ENCODE data around the gene DNM2. TPM values are rescaled to one million over a fixed set of nuclear protein-coding genes. Genes with fewer than 3 reads are reported as not detected.
A peak's percentile ranks its signal among the peaks of the same experiment; 100 is the strongest.

DNM2 gene
- total RNA-seq (2011; cell fraction: chromatin; rRNA removed; ENCODE audit: low replicate concordance) = 612 and 1,251 TPM in 2 replicates
- total RNA-seq (2011; cell fraction: nucleolus; rRNA removed) = 540 and 557 TPM in 2 replicates
- 513 and 610 TPM in 2 replicates for total RNA-seq (2011; cell fraction: nucleoplasm; rRNA removed)
- total RNA-seq (2014; rRNA removed) (77.1 and 94.4 TPM in 2 replicates), total RNA-seq (2014; rRNA removed; fragmentation: Illumina TruSeq; extraction: Trizol) (53.2 and 53.5 TPM in 2 replicates), total RNA-seq (2015; rRNA removed; fragmentation: Illumina TruSeq; extraction: Trizol) (66.6 and 67.2 TPM in 2 replicates), total RNA-seq (2021) (153 and 161 TPM in 2 replicates), polyA plus RNA-seq (2011; rRNA removed) (72.6 and 122 TPM in 2 replicates), polyA plus RNA-seq (2014; fragmentation: Illumina TruSeq; extraction: Trizol) (93.5 and 112 TPM in 2 replicates), polyA plus RNA-seq (2014; fragmentation: Nextera tagmentation; extraction: Ambion mirVana) (1 to 10 TPM; 2.2 to 2.4 TPM), polyA plus RNA-seq (2014; rRNA removed) (88.8 and 104 TPM in 2 replicates), polyA minus RNA-seq (2011; rRNA and poly(A)+ RNA removed) (138 and 139 TPM in 2 replicates), Bru-seq, nascent RNA (percentile 70 among the genes with signal in this experiment), BruChase-seq, experiment 1, labeled RNA remaining after a 2-hour chase (percentile 75 among the genes with signal in this experiment), BruChase-seq, experiment 2, labeled RNA remaining after a 6-hour chase (percentile 77 among the genes with signal in this experiment)
- 66.0 and 77.5 TPM in 2 replicates for polyA plus RNA-seq (2011; cell fraction: cytosol; rRNA removed)
- 343 and 372 TPM in 2 replicates for polyA plus RNA-seq (2011; cell fraction: nucleus; rRNA removed)
- polyA plus RNA-seq (2012) = 121 and 177 TPM in 2 replicates
- polyA minus RNA-seq (2011; cell fraction: cytosol; rRNA and poly(A)+ RNA removed) = 108 and 150 TPM in 2 replicates
- polyA minus RNA-seq (2011; cell fraction: nucleus; rRNA and poly(A)+ RNA removed) = 314 and 488 TPM in 2 replicates
- long read RNA-seq, experiment 1, full-length matches to known transcripts = 58 of 411 reads
- long read RNA-seq, experiment 1, partial matches to known transcripts = 221 of 411 reads
- long read RNA-seq, experiment 1, other reads (novel, unspliced or antisense) = 132 of 411 reads
- long read RNA-seq, experiment 2, full-length matches to known transcripts = 33 of 155 reads
- long read RNA-seq, experiment 2, partial matches to known transcripts = 35 of 155 reads
- long read RNA-seq, experiment 2, other reads (novel, unspliced or antisense) = 87 of 155 reads
- long read RNA-seq, experiment 3, full-length matches to known transcripts = 1 of 20 reads
- long read RNA-seq, experiment 3, partial matches to known transcripts = 8 of 20 reads
- long read RNA-seq, experiment 3, other reads (novel, unspliced or antisense) = 11 of 20 reads

- CTCF ChIA-PET (ENCODE audit: low intra/inter-chr PET ratio) = interaction anchor here (0.6 kb wide), 1 partner anchor 60 kb away, joined by 3 read pairs; no protein-coding TSS in a partner anchor
- H2AFZ ChIP-seq (ENCODE audit: low read depth, low read length) = peak within 1 kb of the TSS; percentile 85
- TF ChIP-seq FOXJ2 (tag; IDR thresholded peaks at IDR 0.05) = no peak
- TF ChIP-seq POLR2A (conservative IDR thresholded peaks at IDR 0.05) = no peak; the same call in 1 of the 2 replicates
- peak; percentile 29; the same call in 1 of the 2 replicates for TF ChIP-seq ETV1 (tag; conservative IDR thresholded peaks at IDR 0.05; ENCODE audit: low read depth)
- peak; percentile 84 to 94 (median 94) for TF ChIP-seq CTCF (IDR thresholded peaks at IDR 0.05 in 2 of 3, conservative IDR thresholded peaks at IDR 0.05 in 1 of 3; ENCODE audit: insufficient read depth in 2 of 3, low read depth in 1 of 3, low read length in 3 of 3)
- peak; percentile 91 to 94 for TF ChIP-seq RAD21 (CRISPR knock-in tag; conservative IDR thresholded peaks at IDR 0.05 in 1 of 2, IDR thresholded peaks at IDR 0.05 in 1 of 2)
- TF ChIP-seq E2F6 (IDR thresholded peaks at IDR 0.05; ENCODE audit: borderline replicate concordance in 1 of 2, extremely low read depth in 1 of 2, insufficient read depth in 1 of 2, insufficient read length in 1 of 2, low read depth in 1 of 2, low read length in 1 of 2, poor library complexity in 1 of 2, severe bottlenecking in 1 of 2) = peak in 1 of 2 experiments; percentile 40
- no peak for TF ChIP-seq HOXB6 (CRISPR knock-in tag; IDR thresholded peaks at IDR 0.05; ENCODE audit: borderline replicate concordance)
- peak; percentile 81; the same call in 1 of the 2 replicates for TF ChIP-seq L3MBTL2 (IDR thresholded peaks at IDR 0.05)
- TF ChIP-seq ZNF324 (CRISPR knock-in tag; IDR thresholded peaks at IDR 0.05) = no peak
Measured at GRCh38 chr19:10717356-10718204, at the start of gene DNM2. TSS of gene DNM2 (plus strand) at chr19:10718079. CDS start at chr19:10718243, 164 bp downstream.

More at GRCh38 chr19:10717356-10718204, at the start of gene DNM2:
- in situ Hi-C loops (cut with MboI) (no loop called here), intact Hi-C loops (cut with micrococcal nuclease) (loop anchor here (1.0 to 5.0 kb wide), 6 partner anchors 19 to 147 kb away; partner anchors contain the start of gene TMED1)
- Histone ChIP-seq H3K36me3 (ENCODE audit: control insufficient read depth, insufficient read depth, low read length) (peaks cover 36% of the 10 kb centered on the region), H4K20me1 (replicated peaks; ENCODE audit: control insufficient read depth, insufficient read depth, low read length) (peaks cover 38% of the 10 kb centered on the region), H3K27ac (ENCODE audit: extremely low read depth, low read depth, low read length) (peak within 1 kb of the TSS; percentile 95), H3K4me2 (ENCODE audit: insufficient read depth, low read length) (peak within 1 kb of the TSS; percentile 96), H3K4me3 (peak within 1 kb of the TSS; percentile 99), H3K9me3 (replicated peaks; ENCODE audit: control insufficient read depth, insufficient read depth, low read depth, low read length) (no peaks in the 10 kb centered on the region), H3K27me3 (ENCODE audit: control insufficient read depth in 2 of 2, insufficient read depth in 2 of 2, low read length in 2 of 2) (no peaks in the 10 kb centered on the region), H3K9ac (ENCODE audit: insufficient read depth in 1 of 2, low read depth in 2 of 2, low read length in 2 of 2) (peak within 1 kb of the TSS; percentile 96 to 99), H3K9me1 (ENCODE audit: control insufficient read depth, insufficient read depth, low read length) (peaks cover 6% of the 10 kb centered on the region), H3K4me1 (replicated peaks in 1 of 2; ENCODE audit: control insufficient read depth in 2 of 2, insufficient read depth in 2 of 2, low read length in 2 of 2) (peaks cover 18 to 48% of the 10 kb centered on the region in 2 experiments; a peak in 4 of 5 replicates), H3K79me2 (ENCODE audit: control insufficient read depth, insufficient read depth, low read length) (peaks cover 47% of the 10 kb centered on the region)
- ATAC-seq (peak; percentile 95), DNase-seq (ENCODE audit: extremely low read depth in 1 of 4, low spot score in 3 of 4) (peak; percentile 94 to 100 (median 97)), FAIRE-seq (peak; percentile 100)
- POLR2A ChIA-PET = interaction anchor here (0.6 to 2.2 kb wide), 27 partner anchors 10 to 306 kb away, joined by 3 to 12 read pairs (median 3); partner anchors contain the start of genes QTRT1 and TMED1
- no TSS peak for BruUV-seq (replicated peaks)
- WGBS (ENCODE audit: insufficient coverage, low coverage, missing lambda C conversion rate) = 1% methylated on average over 45 of the region's 57 CpGs
